ENCODE data around the gene F2RL2.

DNA sequence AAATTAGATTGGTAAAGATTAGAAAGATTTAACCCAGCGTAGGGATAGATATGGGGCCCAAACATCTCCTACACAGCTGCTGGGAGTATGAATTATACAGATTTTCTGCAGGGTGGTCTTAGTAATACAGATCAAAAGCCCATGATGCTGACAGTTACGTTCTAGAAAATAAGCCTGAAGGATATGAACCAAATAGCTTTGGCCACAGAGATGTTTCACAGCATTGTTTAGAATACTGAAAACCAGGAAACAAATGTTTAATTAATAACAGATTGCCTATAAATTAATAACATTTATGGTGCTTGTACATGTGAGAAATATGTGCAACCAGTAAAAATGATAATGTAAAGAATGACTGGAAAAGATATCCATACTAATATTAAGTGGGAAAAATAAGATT, 24.7 kb downstream of the F2RL2 start:
- TF ChIP-seq EZH2 (optimal IDR thresholded peaks at IDR 0.05; ENCODE audit: low read depth, low read length): no peak
- no peak for TF ChIP-seq CTCF (IDR thresholded peaks at IDR 0.05; ENCODE audit: low read length)
- no peak for TF ChIP-seq EZH2phosphoT487 (IDR thresholded peaks at IDR 0.05; ENCODE audit: low read length)

All from MM.1S (cell line).